GM19395 (cell line): ENCODE results near the gene STX1A.

Source experiments
- ATAC-seq: cut with Tn5 transposase; IDR thresholded peaks from one replicate; pipeline ENCODE4 v1.9.1; 2021; ENCODE audit warnings: mild to moderate bottlenecking, moderate library complexity; ENCODE audit not compliant: unreplicated experiment

Gene STX1A

GRCh38 chr7:73708961-73709549 is 10.4 kb downstream of the STX1A start:
- ATAC-seq, result no peak

GRCh38 chr7:73707045-73707631 is 12.3 kb downstream of the STX1A start:
- ATAC-seq, result no peak

GRCh38 chr7:73706126-73707044 is 13.1 kb downstream of the STX1A start:
- no peak for ATAC-seq

- ATAC-seq, result no peak
Observed at GRCh38 chr7:73705551-73705920, 13.9 kb downstream of the STX1A start.

GRCh38 chr7:73704640-73705550 is 14.6 kb downstream of the STX1A start:
- no peak for ATAC-seq

- ATAC-seq, result no peak
Observed at GRCh38 chr7:73703757-73704639, 15.5 kb downstream of the STX1A start.

GRCh38 chr7:73703225-73703624 is 16.2 kb downstream of the STX1A start:
- ATAC-seq, result no peak

- ATAC-seq, result no peak
Observed at GRCh38 chr7:73702665-73703064, 16.8 kb downstream of the STX1A start.

- ATAC-seq, result no peak
Observed at GRCh38 chr7:73702226-73702625, 17.2 kb downstream of the STX1A start.

- ATAC-seq, result no peak
Observed at GRCh38 chr7:73701357-73701995, 18.0 kb downstream of the STX1A start.

GRCh38 chr7:73700581-73701134 is 18.8 kb downstream of the STX1A start:
- ATAC-seq, result no peak

- ATAC-seq, result no peak
Observed at GRCh38 chr7:73700069-73700423, 19.4 kb downstream of the STX1A start.

GRCh38 chr7:73699370-73700068 is 19.9 kb downstream of the STX1A start:
- no peak for ATAC-seq

GRCh38 chr7:73698410-73698809 is 21.1 kb downstream of the STX1A start:
- no peak for ATAC-seq

GRCh38 chr7:73696372-73696771 is 23.1 kb downstream of the STX1A start:
- no peak for ATAC-seq

GRCh38 chr7:73690646-73691045 is 28.8 kb downstream of the STX1A start:
- ATAC-seq, result no peak

- no peak for ATAC-seq
Observed at GRCh38 chr7:73688288-73688687, 31.2 kb downstream of the STX1A start.

GRCh38 chr7:73685311-73685710 is 34.2 kb downstream of the STX1A start:
- no peak for ATAC-seq
